Lower leg skin (tissue), 4 donors: Measurements from ENCODE around the gene TAX1BP1. TPM values are rescaled to one million over a fixed set of nuclear protein-coding genes. Genes with fewer than 3 reads are reported as not detected.

Experiments
- DNase-seq, 2 donors: peaks; one replicate each; pipeline ENCODE4 v3.0.0-alpha.2; 2019; ENCODE audit warnings: low spot score in 2 of 2
- H3K4me3 ChIP-seq: fragments of 200-600 bp; sonication (generic); 2 replicates; pipeline ENCODE4 v1.5.1; 2017; ENCODE audit warnings: mild to moderate bottlenecking, low read depth; ENCODE audit not compliant: poor library complexity, severe bottlenecking
- CTCF ChIP-seq, 3 donors: fragments of 450-650 bp; IDR thresholded peaks; one replicate each; pipeline ENCODE4 v1.5.1; 2016; ENCODE audit warnings: antibody characterized with exemption in 3 of 3, mild to moderate bottlenecking in 3 of 3, moderate library complexity in 2 of 3
- POLR2A ChIP-seq, 2 donors: fragments of 450-650 bp; IDR thresholded peaks; one replicate each; pipeline ENCODE4 v1.6.1; 2016 to 2017; ENCODE audit warnings: antibody characterized with exemption in 2 of 2, mild to moderate bottlenecking in 1 of 2, moderate library complexity in 1 of 2
- WGBS, 2 donors: methylation state at CpG; one replicate each; pipeline ENCODE4 v1.1.5; 2018; 5-methylcytosine and 5-hydroxymethylcytosine counted together
- intact Hi-C: fragments of 100-400 bp; cut with DNase I; formaldehyde crosslinking; loops from one replicate; pipeline ENCODE4 v1.15.0; 2023; ENCODE audit warnings: low total_unique reads
- total RNA-seq, 4 donors: library from RNA; depleted of rRNA; stranded (reverse); fragments of >200 nt; gene quantifications; one replicate each; pipeline ENCODE4 v1.1.0, GENCODE V29; 2016

Gene TAX1BP1
- total RNA-seq = 10 to 100 TPM; 81.4 to 98.8 (median 85.8) TPM

- DNase-seq = peak; percentile 95 to 99
- intact Hi-C loops = no loop called here
- 0 to 1% methylated on average over 40 to 41 of the region's 41 CpGs for WGBS, 2 donors
- TF ChIP-seq POLR2A (IDR thresholded peaks at IDR 0.05) (peak in 1 of 2 donors; percentile 95), CTCF (IDR thresholded peaks at IDR 0.05) (no peak)
- peak within 1 kb of the TSS; percentile 99 for H3K4me3 ChIP-seq
These were observed at the start of gene TAX1BP1 for GRCh38 chr7:27739909-27740448. Gene TAX1BP1, plus strand, starts transcription at chr7:27740162. Its CDS starts 8,363 bp downstream, at chr7:27748525.

GRCh38 chr7:27690649-27691048, 49.3 kb upstream of the TAX1BP1 start:
- intact Hi-C loops = no loop called here
- no peak overlapping the region for H3K4me3 ChIP-seq
- TF ChIP-seq CTCF (IDR thresholded peaks at IDR 0.05) = no peak
- TF ChIP-seq POLR2A (IDR thresholded peaks at IDR 0.05) = no peak
- DNase-seq = no peak

GRCh38 chr7:27693794-27694193, 46.2 kb upstream of the TAX1BP1 start:
- WGBS, 2 donors = 64 to 72% methylated on average over 3 of the region's 3 CpGs
- no peak for DNase-seq
- no peak overlapping the region for H3K4me3 ChIP-seq
- intact Hi-C loops = no loop called here
- no peak for TF ChIP-seq POLR2A (IDR thresholded peaks at IDR 0.05)
- no peak for TF ChIP-seq CTCF (IDR thresholded peaks at IDR 0.05)

GRCh38 chr7:27695096-27695495, 44.9 kb upstream of the TAX1BP1 start:
- WGBS, 2 donors = 90 to 91% methylated on average over 4 of the region's 4 CpGs
- H3K4me3 ChIP-seq = no peak overlapping the region
- DNase-seq = no peak
- intact Hi-C loops = no loop called here
- TF ChIP-seq CTCF (IDR thresholded peaks at IDR 0.05) (no peak), POLR2A (IDR thresholded peaks at IDR 0.05) (no peak)

- TF ChIP-seq CTCF (IDR thresholded peaks at IDR 0.05) (no peak), POLR2A (IDR thresholded peaks at IDR 0.05) (no peak)
- intact Hi-C loops = no loop called here
- peak in 1 of 2 donors; percentile 34 for DNase-seq
- no peak overlapping the region for H3K4me3 ChIP-seq
- WGBS, 2 donors = 51 to 62% methylated on average over 3 of the region's 3 CpGs
These were observed 42.0 kb upstream of the TAX1BP1 start for GRCh38 chr7:27697861-27698430.

GRCh38 chr7:27699751-27700150, 40.2 kb upstream of the TAX1BP1 start:
- DNase-seq = no peak
- no peak for TF ChIP-seq CTCF (IDR thresholded peaks at IDR 0.05)
- WGBS, 2 donors = 82% methylated on average over 2 of the region's 2 CpGs
- H3K4me3 ChIP-seq = no peak overlapping the region
- intact Hi-C loops = no loop called here
